ENCODE data around the gene LRATD1. TPM values are rescaled to one million over a fixed set of nuclear protein-coding genes. Genes with fewer than 3 reads are reported as not detected.
"Not testable (repeated sequence)": the region's sequence is repeated elsewhere in the genome, so short reads cannot be mapped to it uniquely, and the experiment has no call there.

Gene LRATD1
- total RNA-seq, 1 donor from 2014 or later = 19.4 TPM

DNA sequence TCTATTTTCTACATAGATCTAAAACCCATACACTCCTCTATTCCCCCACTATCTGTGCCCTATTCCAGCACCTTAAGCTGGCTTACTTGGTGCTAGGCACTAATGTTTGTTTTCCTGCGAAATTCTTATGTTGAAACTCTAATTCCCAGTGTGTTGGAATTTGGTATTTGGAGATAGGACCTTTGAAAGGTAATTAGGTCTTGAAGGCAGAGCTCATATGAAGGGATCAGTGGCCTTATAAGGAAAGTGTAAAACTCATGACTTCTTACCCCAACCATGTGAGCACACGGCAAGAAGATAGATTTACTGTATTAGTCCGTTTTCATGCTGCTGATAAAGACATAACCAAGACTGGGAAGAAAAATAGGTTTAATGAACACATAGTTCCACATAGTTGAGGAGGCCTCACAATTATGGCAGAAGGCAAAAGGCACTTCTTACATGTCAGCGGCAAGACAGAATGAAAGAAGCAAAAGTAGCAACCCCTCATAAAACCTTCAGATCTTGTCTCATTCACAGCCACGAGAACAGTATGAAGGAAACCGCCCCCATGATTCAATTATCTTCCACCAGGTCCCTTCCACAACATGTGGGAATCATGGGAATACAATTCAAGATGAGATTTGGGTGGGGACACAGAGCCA lies 10.5 kb upstream of the LRATD1 start:
- Mint-ChIP-seq H3K9me3 (ENCODE audit: unreplicated experiment) (no peaks in the 10 kb centered on the region), H3K36me3 (ENCODE audit: unreplicated experiment) (no peaks in the 10 kb centered on the region), H3K4me1 (ENCODE audit: low read depth, unreplicated experiment) (no peaks in the 10 kb centered on the region), H3K27ac (ENCODE audit: unreplicated experiment) (no peak overlapping the region), H3K4me3 (ENCODE audit: unreplicated experiment) (no peak overlapping the region), H3K27me3 (ENCODE audit: unreplicated experiment) (no peaks in the 10 kb centered on the region)
- no peak for DNase-seq
- TF ChIP-seq, protein P1, sequence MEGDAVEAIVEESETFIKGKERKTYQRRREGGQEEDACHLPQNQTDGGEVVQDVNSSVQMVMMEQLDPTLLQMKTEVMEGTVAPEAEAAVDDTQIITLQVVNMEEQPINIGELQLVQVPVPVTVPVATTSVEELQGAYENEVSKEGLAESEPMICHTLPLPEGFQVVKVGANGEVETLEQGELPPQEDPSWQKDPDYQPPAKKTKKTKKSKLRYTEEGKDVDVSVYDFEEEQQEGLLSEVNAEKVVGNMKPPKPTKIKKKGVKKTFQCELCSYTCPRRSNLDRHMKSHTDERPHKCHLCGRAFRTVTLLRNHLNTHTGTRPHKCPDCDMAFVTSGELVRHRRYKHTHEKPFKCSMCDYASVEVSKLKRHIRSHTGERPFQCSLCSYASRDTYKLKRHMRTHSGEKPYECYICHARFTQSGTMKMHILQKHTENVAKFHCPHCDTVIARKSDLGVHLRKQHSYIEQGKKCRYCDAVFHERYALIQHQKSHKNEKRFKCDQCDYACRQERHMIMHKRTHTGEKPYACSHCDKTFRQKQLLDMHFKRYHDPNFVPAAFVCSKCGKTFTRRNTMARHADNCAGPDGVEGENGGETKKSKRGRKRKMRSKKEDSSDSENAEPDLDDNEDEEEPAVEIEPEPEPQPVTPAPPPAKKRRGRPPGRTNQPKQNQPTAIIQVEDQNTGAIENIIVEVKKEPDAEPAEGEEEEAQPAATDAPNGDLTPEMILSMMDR (IDR thresholded peaks at IDR 0.05; ENCODE audit: partially characterized antibody, unreplicated experiment) = no peak

DNA sequence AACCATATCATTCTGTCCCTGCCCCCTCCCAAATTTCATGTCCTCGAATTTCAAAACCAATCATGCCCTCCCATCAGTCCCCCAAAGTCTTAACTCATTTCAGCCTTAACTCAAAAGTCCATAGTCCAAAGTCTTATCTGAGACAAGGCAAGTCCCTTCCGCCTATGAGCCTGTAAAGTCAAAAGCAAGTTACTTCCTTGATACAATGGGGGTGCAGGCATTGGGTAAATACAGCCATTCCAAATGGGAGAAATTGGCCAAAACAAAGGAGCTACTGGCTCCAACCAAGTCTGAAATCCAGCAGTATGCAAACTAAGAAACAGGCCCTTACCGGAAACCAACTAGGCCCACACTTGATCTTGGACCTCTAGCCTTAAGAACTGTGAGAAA lies 10.0 kb upstream of the LRATD1 start:
- not testable (repeated sequence) for H3K4me1 Mint-ChIP-seq (ENCODE audit: low read depth, unreplicated experiment); H3K27ac Mint-ChIP-seq (ENCODE audit: unreplicated experiment); H3K36me3 Mint-ChIP-seq (ENCODE audit: unreplicated experiment); H3K4me3 Mint-ChIP-seq (ENCODE audit: unreplicated experiment); H3K9me3 Mint-ChIP-seq (ENCODE audit: unreplicated experiment); H3K27me3 Mint-ChIP-seq (ENCODE audit: unreplicated experiment); DNase-seq

DNA sequence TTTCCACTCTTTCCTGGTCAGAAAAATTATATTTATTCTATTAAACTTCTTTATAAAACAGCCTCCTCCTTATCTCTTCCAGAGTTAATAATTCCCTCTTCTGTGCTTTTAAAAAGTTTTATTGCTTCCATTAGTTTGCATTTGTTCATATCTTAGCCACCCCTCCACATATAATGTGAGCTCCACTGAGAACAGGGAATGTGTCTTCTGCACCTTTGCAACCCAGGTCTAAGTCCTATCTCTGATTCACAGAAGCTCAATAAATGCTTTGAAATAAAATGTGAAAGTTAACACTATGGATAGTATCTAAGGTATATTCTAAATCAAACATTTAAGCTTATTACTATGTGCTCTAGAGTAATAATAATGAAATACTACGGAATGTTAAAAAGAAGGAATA lies 9.3 kb upstream of the LRATD1 start:
- Mint-ChIP-seq H3K36me3 (ENCODE audit: unreplicated experiment) (no peaks in the 10 kb centered on the region), H3K27me3 (ENCODE audit: unreplicated experiment) (no peaks in the 10 kb centered on the region), H3K9me3 (ENCODE audit: unreplicated experiment) (no peaks in the 10 kb centered on the region), H3K4me1 (ENCODE audit: low read depth, unreplicated experiment) (no peaks in the 10 kb centered on the region), H3K4me3 (ENCODE audit: unreplicated experiment) (no peak overlapping the region), H3K27ac (ENCODE audit: unreplicated experiment) (no peak overlapping the region)
- no peak for DNase-seq
- TF ChIP-seq, protein P1 (IDR thresholded peaks at IDR 0.05; ENCODE audit: partially characterized antibody, unreplicated experiment) = no peak

DNA sequence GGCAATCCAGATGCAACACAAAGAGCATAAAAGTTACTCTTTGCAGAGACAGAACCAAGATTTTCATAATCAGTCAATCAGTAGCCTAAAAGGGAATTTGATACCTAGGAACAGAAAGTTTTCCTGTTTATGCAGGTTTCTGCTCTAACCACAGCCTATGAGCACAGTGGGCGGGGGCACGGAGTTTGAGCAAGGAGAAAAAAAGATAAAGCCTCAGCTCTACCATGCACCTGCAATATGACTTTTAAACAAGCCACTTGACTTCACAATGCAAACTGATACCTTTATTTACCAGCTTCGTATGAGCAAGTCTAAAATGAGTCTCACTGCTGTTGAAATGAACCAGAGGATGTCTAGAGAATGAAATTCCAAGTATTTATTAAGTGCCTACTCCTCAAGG lies 5.6 kb upstream of the LRATD1 start:
- Mint-ChIP-seq H3K4me3 (ENCODE audit: unreplicated experiment) (no peak overlapping the region), H3K27ac (ENCODE audit: unreplicated experiment) (no peak overlapping the region), H3K36me3 (ENCODE audit: unreplicated experiment) (no peaks in the 10 kb centered on the region), H3K27me3 (ENCODE audit: unreplicated experiment) (peaks cover 3% of the 10 kb centered on the region), H3K4me1 (ENCODE audit: low read depth, unreplicated experiment) (peaks cover 2% of the 10 kb centered on the region), H3K9me3 (ENCODE audit: unreplicated experiment) (no peaks in the 10 kb centered on the region)
- no peak for DNase-seq
- TF ChIP-seq, protein P1 (IDR thresholded peaks at IDR 0.05; ENCODE audit: partially characterized antibody, unreplicated experiment) = no peak

DNA sequence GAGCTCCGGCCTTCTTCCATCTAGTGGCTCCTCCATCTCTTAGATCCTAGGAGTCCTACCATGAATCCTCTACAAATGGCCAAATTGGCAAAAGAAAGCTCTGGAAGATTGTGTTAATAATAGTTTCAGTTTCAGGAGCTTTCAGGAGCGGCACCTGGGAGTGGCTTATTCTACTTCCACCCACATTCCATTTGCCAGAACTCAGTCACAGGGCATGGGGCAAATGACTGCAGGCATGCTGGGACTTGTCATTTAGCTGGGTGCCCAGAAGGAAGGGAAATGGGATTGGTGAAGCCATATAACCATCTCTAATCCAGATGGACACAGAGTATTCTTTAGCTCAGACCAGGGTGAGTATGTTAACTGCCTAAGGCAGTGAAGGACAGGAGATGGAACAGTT lies 3.6 kb upstream of the LRATD1 start:
- Mint-ChIP-seq H3K4me1 (ENCODE audit: low read depth, unreplicated experiment) (peaks cover 2% of the 10 kb centered on the region), H3K36me3 (ENCODE audit: unreplicated experiment) (no peaks in the 10 kb centered on the region), H3K9me3 (ENCODE audit: unreplicated experiment) (peaks cover 8% of the 10 kb centered on the region), H3K4me3 (ENCODE audit: unreplicated experiment) (no peak overlapping the region), H3K27ac (ENCODE audit: unreplicated experiment) (no peak overlapping the region), H3K27me3 (ENCODE audit: unreplicated experiment) (peaks cover 11% of the 10 kb centered on the region)
- TF ChIP-seq, protein P1 (IDR thresholded peaks at IDR 0.05; ENCODE audit: partially characterized antibody, unreplicated experiment) = no peak
- no peak for DNase-seq

Data from glutamatergic neuron (in vitro differentiated cells).